Smooth muscle cell (in vitro differentiated cells): ENCODE results near the gene PROM2. TPM values are rescaled to one million over a fixed set of nuclear protein-coding genes. Genes with fewer than 3 reads are reported as not detected.

Experiments
- DNase-seq: peaks from one replicate; lab custom pipeline; 2025; ENCODE audit not compliant: unreplicated experiment; lab: John Stamatoyannopoulos, UW
- H2AFZ ChIP-seq: fragments of 200-600 bp; sonication (generic); 2 replicates; pipeline ENCODE4 v1.6.0; 2016; ENCODE audit warnings: antibody characterized with exemption, low read depth, mild to moderate bottlenecking
- H3F3A ChIP-seq: fragments of 200-600 bp; sonication (generic); 2 replicates; pipeline ENCODE4 v1.6.0; 2017; ENCODE audit warnings: antibody characterized with exemption, low read depth
- H3K27ac ChIP-seq: fragments of 200-600 bp; sonication (generic); 2 replicates; pipeline ENCODE4 v1.5.1; 2016; ENCODE audit warnings: low read depth, mild to moderate bottlenecking
- H3K27me3 ChIP-seq: fragments of 200-600 bp; sonication (generic); 2 replicates; pipeline ENCODE4 v1.6.1; 2016; ENCODE audit warnings: low read depth, mild to moderate bottlenecking
- H3K36me3 ChIP-seq: fragments of 200-600 bp; sonication (generic); 2 replicates; pipeline ENCODE4 v1.5.1; 2016; ENCODE audit warnings: low read depth
- H3K4me1 ChIP-seq: fragments of 200-600 bp; sonication (generic); 2 replicates; pipeline ENCODE4 v1.5.1; 2016; ENCODE audit warnings: low read depth
- H3K4me2 ChIP-seq: fragments of 200-600 bp; sonication (generic); 2 replicates; pipeline ENCODE4 v1.6.0; 2016; ENCODE audit warnings: mild to moderate bottlenecking
- H3K4me3 ChIP-seq: fragments of 200-600 bp; sonication (generic); 2 replicates; pipeline ENCODE4 v1.5.1; 2016; ENCODE audit warnings: mild to moderate bottlenecking
- H3K79me2 ChIP-seq: fragments of 200-600 bp; sonication (generic); 2 replicates; pipeline ENCODE4 v1.6.0; 2016; ENCODE audit warnings: low read depth, mild to moderate bottlenecking
- H3K9ac ChIP-seq: fragments of 200-600 bp; sonication (generic); 2 replicates; pipeline ENCODE4 v1.6.0; 2016; ENCODE audit warnings: low read depth
- H3K9me3 ChIP-seq: fragments of 200-600 bp; sonication (generic); replicated peaks from 2 replicates; pipeline ENCODE4 v1.5.1; 2016; ENCODE audit warnings: low read depth
- H4K20me1 ChIP-seq: fragments of 200-600 bp; sonication (generic); 2 replicates; pipeline ENCODE4 v1.6.0; 2016; ENCODE audit warnings: low read depth
- WGBS: methylation state at CpG from one replicate; pipeline ENCODE4 v1.1.7; 2016; ENCODE audit warnings: low lambda C conversion rate; 5-methylcytosine and 5-hydroxymethylcytosine counted together
- polyA plus RNA-seq: library from polyadenylated mRNA; unstranded; fragments of >200 nt; fragmentation: Nextera tagmentation; extraction: Ambion mirVana; gene quantifications from 2 replicates; pipeline ENCODE4 v1.2.1, GENCODE V29; 2016
- total RNA-seq: library from RNA; depleted of rRNA; stranded (reverse); fragments of >200 nt; gene quantifications from 2 replicates; pipeline ENCODE4 v1.2.3, GENCODE V29; 2014
- TF ChIP-seq, protein P1 (sequence below): fragments of 200-600 bp; sonication (generic); IDR thresholded peaks from 2 replicates; pipeline ENCODE4 v1.5.1; 2017; ENCODE audit warnings: borderline replicate concordance, mild to moderate bottlenecking, antibody characterized with exemption; ENCODE audit not compliant: insufficient read depth, poor library complexity, severe bottlenecking

PROM2 gene
- total and polyA plus RNA-seq, 2 experiments from 2014 or later: 0.70 to 4.2 TPM

DNA sequence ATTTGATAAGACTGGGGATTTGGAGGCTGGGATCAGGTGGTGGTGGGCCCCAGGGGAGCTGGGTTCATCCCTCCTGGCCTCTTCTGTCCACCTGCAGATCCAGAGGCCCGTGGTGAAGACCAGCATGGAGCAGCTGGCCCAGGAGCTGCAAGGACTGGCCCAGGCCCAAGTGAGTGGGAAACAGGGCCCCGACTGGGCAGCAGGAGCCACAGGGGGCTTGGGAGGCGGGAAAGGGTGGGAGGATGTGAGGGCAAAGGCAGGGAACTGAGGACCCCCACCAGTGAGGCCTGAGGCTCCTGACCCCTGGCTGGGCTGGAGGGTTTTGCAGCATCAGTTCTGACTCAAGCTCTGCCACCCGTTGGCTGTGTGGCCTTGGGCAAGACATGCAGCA is 11.3 kb downstream of the PROM2 start:
- no peak overlapping the region for H3K4me3 ChIP-seq
- TF ChIP-seq, protein P1, sequence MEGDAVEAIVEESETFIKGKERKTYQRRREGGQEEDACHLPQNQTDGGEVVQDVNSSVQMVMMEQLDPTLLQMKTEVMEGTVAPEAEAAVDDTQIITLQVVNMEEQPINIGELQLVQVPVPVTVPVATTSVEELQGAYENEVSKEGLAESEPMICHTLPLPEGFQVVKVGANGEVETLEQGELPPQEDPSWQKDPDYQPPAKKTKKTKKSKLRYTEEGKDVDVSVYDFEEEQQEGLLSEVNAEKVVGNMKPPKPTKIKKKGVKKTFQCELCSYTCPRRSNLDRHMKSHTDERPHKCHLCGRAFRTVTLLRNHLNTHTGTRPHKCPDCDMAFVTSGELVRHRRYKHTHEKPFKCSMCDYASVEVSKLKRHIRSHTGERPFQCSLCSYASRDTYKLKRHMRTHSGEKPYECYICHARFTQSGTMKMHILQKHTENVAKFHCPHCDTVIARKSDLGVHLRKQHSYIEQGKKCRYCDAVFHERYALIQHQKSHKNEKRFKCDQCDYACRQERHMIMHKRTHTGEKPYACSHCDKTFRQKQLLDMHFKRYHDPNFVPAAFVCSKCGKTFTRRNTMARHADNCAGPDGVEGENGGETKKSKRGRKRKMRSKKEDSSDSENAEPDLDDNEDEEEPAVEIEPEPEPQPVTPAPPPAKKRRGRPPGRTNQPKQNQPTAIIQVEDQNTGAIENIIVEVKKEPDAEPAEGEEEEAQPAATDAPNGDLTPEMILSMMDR: no peak
- 65% methylated on average over 4 of the region's 4 CpGs for WGBS
- no peaks in the 10 kb centered on the region for H4K20me1 ChIP-seq
- no peak overlapping the region for H3K9ac ChIP-seq
- no peak overlapping the region for H3K27ac ChIP-seq
- no peaks in the 10 kb centered on the region for H3K4me1 ChIP-seq
- no peaks in the 10 kb centered on the region for H3K27me3 ChIP-seq
- no peak overlapping the region for H2AFZ ChIP-seq
- no peaks in the 10 kb centered on the region for H3K79me2 ChIP-seq
- DNase-seq: no peak
- peaks cover 2% of the 10 kb centered on the region for H3K9me3 ChIP-seq
- H3F3A ChIP-seq: no peaks in the 10 kb centered on the region
- H3K4me2 ChIP-seq: no peak overlapping the region
- no peaks in the 10 kb centered on the region for H3K36me3 ChIP-seq

DNA sequence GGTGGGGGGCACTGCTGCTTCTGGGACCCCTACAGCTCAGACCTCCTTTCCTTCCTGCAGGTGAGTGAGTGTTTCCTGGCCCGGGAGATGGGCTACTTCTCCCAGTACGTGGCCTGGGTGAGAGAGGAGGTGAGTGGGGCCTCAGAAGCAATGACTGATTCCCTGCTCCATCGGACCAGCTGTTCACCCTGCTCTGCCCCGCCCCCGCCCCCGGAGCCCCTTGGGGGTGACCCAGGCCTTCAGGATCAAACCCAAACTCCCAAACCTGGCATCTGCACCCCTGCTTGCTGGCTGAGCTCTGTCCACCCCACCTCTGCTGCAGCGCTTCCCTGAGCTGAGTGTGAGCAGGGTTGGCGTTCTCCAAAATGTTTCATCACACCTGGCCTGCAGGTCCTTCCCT is 13.1 kb downstream of the PROM2 start:
- Histone ChIP-seq H3K27ac (no peak overlapping the region), H4K20me1 (no peaks in the 10 kb centered on the region), H3K36me3 (no peaks in the 10 kb centered on the region), H3K4me1 (no peaks in the 10 kb centered on the region), H2AFZ (no peak overlapping the region), H3K27me3 (no peaks in the 10 kb centered on the region), H3K9me3 (peaks cover 3% of the 10 kb centered on the region), H3K4me2 (no peak overlapping the region), H3K9ac (no peak overlapping the region), H3K4me3 (no peak overlapping the region), H3F3A (no peaks in the 10 kb centered on the region), H3K79me2 (no peaks in the 10 kb centered on the region)
- no peak for DNase-seq
- TF ChIP-seq, protein P1: no peak
- WGBS: 79% methylated on average over 7 of the region's 8 CpGs

DNA sequence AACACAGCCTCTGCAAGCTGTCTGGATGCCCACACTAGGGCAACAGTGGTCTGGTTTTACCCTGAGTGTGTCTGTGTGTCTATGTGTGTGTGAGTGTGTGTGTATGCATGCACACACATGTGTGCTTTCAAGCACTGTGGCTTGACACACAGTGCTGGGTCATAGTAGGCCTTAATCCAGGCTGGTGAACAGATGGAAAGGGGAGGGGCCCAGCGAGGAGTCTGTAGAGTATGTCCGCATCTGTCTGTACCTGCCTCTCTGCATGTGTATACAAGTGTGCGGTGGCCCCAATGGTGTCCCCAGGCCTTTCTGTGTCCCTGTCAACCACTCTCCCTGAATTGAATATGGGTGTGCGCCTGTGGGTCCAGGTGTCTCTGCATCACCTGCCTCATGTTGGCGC is 13.6 kb downstream of the PROM2 start:
- 92% methylated on average over 5 of the region's 5 CpGs for WGBS
- H3K4me3 ChIP-seq: no peak overlapping the region
- no peak overlapping the region for H3K4me2 ChIP-seq
- TF ChIP-seq, protein P1: no peak
- DNase-seq: no peak
- H3K9me3 ChIP-seq: peaks cover 3% of the 10 kb centered on the region
- H2AFZ ChIP-seq: no peak overlapping the region
- no peak overlapping the region for H3K9ac ChIP-seq
- H3K36me3 ChIP-seq: no peaks in the 10 kb centered on the region
- H3F3A ChIP-seq: no peaks in the 10 kb centered on the region
- no peaks in the 10 kb centered on the region for H3K27me3 ChIP-seq
- H3K4me1 ChIP-seq: no peaks in the 10 kb centered on the region
- H4K20me1 ChIP-seq: no peaks in the 10 kb centered on the region
- H3K79me2 ChIP-seq: no peaks in the 10 kb centered on the region
- no peak overlapping the region for H3K27ac ChIP-seq

DNA sequence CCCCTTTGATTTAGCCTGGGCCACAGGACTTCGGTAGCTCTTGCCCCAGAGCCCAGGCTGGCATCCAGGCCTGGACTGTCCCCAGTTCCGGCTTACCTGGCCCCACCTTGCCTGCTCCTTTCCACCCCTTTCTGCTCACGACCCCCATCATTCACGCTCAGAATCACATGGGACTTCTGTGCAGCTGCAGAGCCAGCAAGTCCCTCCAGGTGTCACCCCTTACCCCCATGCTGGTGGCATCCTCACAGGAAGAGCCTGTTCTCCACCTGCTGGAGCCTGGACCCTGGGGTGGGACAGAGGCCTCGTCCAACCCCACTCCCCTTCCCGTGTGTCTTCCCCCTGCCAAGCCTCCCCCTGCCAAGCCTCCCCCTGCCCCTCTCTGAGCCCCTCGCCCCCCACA is 15.0 kb downstream of the PROM2 start:
- Histone ChIP-seq H3F3A (no peaks in the 10 kb centered on the region), H3K4me1 (no peaks in the 10 kb centered on the region), H3K36me3 (no peaks in the 10 kb centered on the region), H2AFZ (no peak overlapping the region), H3K9ac (no peak overlapping the region), H3K27ac (no peak overlapping the region), H3K4me3 (no peak overlapping the region), H3K79me2 (no peaks in the 10 kb centered on the region), H4K20me1 (no peaks in the 10 kb centered on the region), H3K9me3 (peaks cover 3% of the 10 kb centered on the region), H3K4me2 (no peak overlapping the region), H3K27me3 (no peaks in the 10 kb centered on the region)
- TF ChIP-seq, protein P1: no peak
- no peak for DNase-seq
- 78% methylated on average over 4 of the region's 7 CpGs for WGBS
